Adipocyte (in vitro differentiated cells): ENCODE measurements around the gene CSNK1G2.

ENCODE experiments used
- DNase-seq: peaks from one replicate; pipeline ENCODE4 v3.0.0-alpha.2; 2015; ENCODE audit warnings: low read depth
- H3K27me3 ChIP-seq: replicated peaks from 2 replicates; pipeline ENCODE4 v1.7.0; 2013; ENCODE audit warnings: mild to moderate bottlenecking, low read length, moderate library complexity; ENCODE audit not compliant: control insufficient read depth, insufficient read depth
- H3K36me3 ChIP-seq: 2 replicates; pipeline ENCODE4 v1.7.0; 2013; ENCODE audit warnings: low read length, mild to moderate bottlenecking, moderate library complexity; ENCODE audit not compliant: control insufficient read depth, insufficient read depth, severe bottlenecking
- H3K4me1 ChIP-seq: 2 replicates; pipeline ENCODE4 v1.7.0; 2013; ENCODE audit warnings: mild to moderate bottlenecking, low read length, moderate library complexity; ENCODE audit not compliant: control insufficient read depth, insufficient read depth
- H3K4me3 ChIP-seq: 2 replicates; pipeline ENCODE4 v1.7.0; 2013; ENCODE audit warnings: mild to moderate bottlenecking, low read length, moderate library complexity
- H3K9ac ChIP-seq: 2 replicates; pipeline ENCODE4 v1.7.0; 2013; ENCODE audit warnings: mild to moderate bottlenecking, low read length, moderate library complexity
- H3K9me3 ChIP-seq: 2 replicates; pipeline ENCODE4 v1.7.0; 2013; ENCODE audit warnings: mild to moderate bottlenecking, low read length, moderate library complexity; ENCODE audit not compliant: control insufficient read depth

Gene CSNK1G2

DNA sequence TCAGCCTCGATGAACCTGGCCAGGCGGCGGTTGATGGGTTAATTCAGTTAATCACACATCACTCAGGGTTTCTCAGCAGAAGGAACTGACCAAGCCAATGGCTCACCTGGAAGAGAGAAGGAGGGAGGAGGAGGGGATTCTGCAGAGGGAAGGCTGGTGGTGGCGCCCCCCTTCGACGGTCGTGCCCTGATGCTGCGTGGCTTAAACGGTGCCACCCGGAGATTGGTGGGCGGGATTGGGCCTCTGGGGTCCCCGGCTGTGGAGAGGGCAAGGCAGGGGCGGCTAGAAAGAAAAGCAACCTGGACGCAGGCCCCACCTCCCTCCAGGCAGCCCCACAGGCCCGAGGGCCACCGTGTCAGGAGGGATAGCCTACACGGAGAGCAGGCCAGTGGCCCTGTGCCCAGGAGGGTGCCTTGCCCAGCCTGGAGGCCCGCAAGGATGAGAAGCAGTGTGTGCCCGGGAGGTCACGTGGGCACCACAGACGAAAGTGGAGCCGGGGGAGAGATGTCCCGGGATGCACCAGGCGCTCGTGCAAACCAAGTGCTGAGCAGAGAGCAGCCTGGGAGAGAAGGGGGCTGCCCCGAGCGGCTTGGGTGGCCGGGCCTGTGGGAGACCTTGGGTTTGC lies 16.0 kb downstream of the CSNK1G2 start:
- Histone ChIP-seq H3K36me3 (peaks cover 3% of the 10 kb centered on the region), H3K9me3 (no peaks in the 10 kb centered on the region), H3K27me3 (no peaks in the 10 kb centered on the region), H3K4me1 (no peaks in the 10 kb centered on the region), H3K9ac (no peak overlapping the region), H3K4me3 (no peak overlapping the region)
- no peak for DNase-seq

GRCh38 chr19:1957562-1958248 lies 16.7 kb downstream of the CSNK1G2 start:
- Histone ChIP-seq H3K4me1 (no peaks in the 10 kb centered on the region), H3K27me3 (no peaks in the 10 kb centered on the region), H3K4me3 (no peak overlapping the region), H3K9me3 (no peaks in the 10 kb centered on the region), H3K9ac (no peak overlapping the region), H3K36me3 (peaks cover 1% of the 10 kb centered on the region)
- no peak for DNase-seq

DNA sequence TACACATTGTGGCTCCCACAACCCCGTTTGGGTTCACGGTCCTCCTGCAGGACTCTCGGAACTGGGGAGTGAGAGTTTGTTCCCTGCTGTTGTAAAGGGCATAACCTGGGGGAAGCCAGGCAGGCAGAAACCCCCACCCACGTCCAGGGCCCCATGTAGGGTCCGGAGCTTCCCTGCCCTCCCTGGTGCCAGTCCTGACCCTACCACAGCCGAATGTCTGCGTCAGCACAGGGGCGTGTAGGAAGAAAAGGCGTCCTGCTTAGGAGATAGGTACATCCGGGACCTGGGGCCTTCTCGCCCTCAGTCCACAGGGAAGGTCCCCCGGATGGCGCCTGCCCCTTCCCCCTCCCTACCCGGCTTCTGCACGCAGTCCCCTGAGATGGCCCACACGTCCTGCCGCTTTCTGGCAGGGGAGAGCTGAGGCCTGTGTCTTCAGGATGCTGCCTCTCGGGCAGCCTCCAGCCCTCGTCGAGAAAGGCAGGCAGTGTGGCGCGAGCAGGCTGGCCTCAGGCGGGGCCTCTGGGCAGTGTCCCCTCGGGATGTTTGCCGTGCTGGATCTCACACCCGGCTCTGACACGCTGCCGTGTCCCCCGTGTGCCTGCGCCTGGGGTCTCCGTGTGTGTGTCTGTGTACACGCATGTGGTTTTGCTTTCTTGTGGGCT lies 19.1 kb downstream of the CSNK1G2 start:
- Histone ChIP-seq H3K4me3 (no peak overlapping the region), H3K27me3 (no peaks in the 10 kb centered on the region), H3K36me3 (peaks cover 4% of the 10 kb centered on the region), H3K9me3 (no peaks in the 10 kb centered on the region), H3K4me1 (no peaks in the 10 kb centered on the region), H3K9ac (no peak overlapping the region)
- no peak for DNase-seq

DNA sequence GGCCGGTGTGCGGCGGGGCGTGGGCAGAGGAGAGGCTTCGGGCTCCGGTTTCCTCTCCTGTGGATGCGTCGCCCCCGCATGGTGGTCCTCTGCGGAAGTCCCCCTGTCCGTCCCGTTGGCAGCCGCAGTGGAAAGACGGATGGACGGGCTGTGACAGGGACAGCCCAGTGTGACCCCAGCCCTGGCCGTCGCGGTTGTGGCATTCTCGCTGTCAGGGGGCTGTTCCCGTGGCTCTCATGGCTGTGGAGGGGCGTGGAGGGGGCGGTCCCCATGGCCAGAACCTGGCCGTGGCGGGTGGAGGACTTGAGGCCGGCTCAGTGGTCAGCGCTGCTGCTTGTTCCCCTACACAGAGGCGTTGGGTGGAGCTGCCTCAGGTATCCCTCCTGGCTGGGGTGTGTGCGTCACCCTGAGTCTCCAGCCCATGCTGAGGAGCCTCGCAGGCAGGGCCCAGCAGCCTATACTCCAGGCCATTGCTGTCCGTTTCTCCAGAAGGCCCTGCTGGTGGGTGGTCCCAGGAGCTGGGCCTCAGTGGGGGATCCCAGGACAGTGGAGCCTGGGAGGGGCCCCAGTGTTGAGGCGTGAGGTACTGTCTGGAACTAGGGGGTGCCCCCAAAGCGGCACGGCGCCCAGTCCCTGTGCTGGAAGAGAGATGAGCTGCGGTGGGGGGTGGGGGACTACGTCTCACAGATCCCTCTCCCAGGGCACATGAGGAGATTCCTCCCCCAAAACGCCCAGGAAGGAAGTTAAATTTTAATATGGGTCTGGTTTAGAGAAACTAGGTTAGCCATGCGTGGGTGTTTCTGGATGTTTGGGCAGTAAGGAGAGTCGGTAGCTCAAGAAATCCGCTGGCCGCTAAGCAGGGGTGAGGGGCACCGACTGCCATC lies 20.3 kb downstream of the CSNK1G2 start:
- no peaks in the 10 kb centered on the region for H3K27me3 ChIP-seq
- H3K9me3 ChIP-seq: no peaks in the 10 kb centered on the region
- H3K36me3 ChIP-seq: peaks cover 4% of the 10 kb centered on the region

DNA sequence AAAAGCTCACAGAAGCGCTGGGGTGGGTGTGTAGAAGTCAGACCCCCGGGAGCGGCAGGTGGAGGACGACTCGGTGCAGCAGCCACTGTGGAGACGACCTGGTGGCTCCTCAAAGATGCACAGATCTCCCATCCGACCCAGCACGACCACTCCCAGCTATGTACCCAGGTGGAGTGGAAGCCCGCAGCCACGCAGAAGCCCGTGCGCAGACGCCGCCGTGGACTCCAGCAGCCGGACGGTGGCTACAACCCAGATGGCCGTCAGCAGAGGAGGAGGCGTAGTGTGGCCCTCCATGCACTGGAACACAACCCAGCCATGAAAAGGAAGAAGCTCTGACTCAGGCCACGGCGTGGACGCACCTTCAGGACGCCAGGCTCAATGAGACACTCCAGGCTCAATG lies 21.7 kb downstream of the CSNK1G2 start:
- no peak for DNase-seq
- no peaks in the 10 kb centered on the region for H3K27me3 ChIP-seq
- no peak overlapping the region for H3K9ac ChIP-seq
- peaks cover 7% of the 10 kb centered on the region for H3K36me3 ChIP-seq
- H3K4me3 ChIP-seq: no peak overlapping the region
- no peaks in the 10 kb centered on the region for H3K9me3 ChIP-seq
- no peaks in the 10 kb centered on the region for H3K4me1 ChIP-seq

More for the DNA sequence above, 20.3 kb downstream of the CSNK1G2 start:
- H3K4me3 ChIP-seq: no peak overlapping the region
- H3K9ac ChIP-seq: no peak overlapping the region
- no peak for DNase-seq
- no peaks in the 10 kb centered on the region for H3K4me1 ChIP-seq

DNA sequence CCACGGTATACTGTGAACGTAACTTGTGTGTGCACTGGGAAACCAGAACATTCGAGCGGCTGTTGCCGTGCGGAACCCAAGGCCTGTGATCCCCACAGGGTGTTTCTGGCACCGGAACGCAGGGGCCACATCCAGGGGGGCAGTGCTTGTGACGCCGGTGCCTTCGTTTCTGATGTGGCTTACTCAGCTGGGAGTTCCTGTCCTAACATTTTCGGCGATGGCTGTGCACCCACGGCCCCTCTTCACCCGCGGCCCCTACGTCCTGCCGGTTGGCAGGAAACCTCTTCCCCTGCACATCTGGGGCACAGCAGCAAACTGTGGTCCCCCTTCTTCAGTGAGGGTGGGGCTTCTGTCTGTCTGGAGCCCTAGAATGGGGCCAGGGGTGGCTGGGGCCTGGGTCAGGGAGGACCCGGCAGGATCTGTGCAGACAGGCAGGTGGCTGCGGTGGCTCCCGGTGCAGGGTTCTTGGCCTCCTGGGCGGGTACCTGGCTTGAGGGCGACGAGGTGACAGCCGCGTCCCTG lies 26.2 kb downstream of the CSNK1G2 start:
- no peak for DNase-seq
- peaks cover 11% of the 10 kb centered on the region for H3K36me3 ChIP-seq
- H3K9ac ChIP-seq: no peak overlapping the region
- H3K4me1 ChIP-seq: no peaks in the 10 kb centered on the region
- no peaks in the 10 kb centered on the region for H3K27me3 ChIP-seq
- no peak overlapping the region for H3K4me3 ChIP-seq
- no peaks in the 10 kb centered on the region for H3K9me3 ChIP-seq

DNA sequence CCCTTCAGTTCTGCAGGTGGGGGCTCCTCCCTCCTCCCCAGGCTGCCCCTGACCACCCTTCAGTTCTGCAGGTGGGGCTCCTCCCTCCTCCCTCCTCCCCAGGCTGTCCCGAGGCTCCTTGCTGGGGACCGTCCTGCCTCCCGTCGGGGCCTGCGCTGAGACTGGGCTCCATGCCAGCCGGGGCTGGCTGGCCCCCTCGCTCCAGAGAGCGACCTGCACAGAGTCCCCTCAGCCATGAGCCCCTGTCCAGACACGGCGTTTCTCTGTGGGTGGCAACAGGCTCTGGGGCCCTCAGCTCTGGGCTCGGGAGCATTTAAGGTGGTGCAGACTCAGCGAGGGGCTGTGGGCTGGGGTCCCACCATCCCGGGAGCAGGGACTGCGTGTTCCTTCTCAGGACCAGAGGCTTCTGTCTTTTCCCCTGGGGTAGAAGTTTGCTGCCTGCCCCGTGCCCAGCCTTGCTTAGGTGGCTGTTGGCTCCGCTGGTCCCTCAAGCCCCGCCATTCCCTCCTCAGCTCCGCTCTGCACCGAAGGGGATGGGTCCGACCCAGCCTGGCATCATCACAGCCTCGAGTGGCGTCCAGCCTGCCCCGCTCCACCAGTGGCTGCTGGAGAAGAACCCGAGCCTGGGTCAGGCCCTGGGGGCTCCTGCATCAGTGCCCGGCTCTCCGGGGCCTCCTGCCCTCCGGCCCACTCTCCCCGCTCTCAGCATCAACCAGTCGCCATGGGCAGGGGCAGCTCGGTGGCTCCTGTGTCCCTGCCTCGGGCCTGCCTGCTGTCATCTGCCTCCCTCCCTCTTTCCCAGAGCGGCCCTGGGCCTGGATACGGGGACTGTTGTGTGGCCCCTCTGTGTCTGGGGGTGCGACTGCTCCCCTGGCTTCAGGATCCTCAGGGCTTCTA lies 27.6 kb downstream of the CSNK1G2 start:
- Histone ChIP-seq H3K4me1 (no peaks in the 10 kb centered on the region), H3K36me3 (peaks cover 7% of the 10 kb centered on the region), H3K4me3 (no peak overlapping the region), H3K27me3 (no peaks in the 10 kb centered on the region), H3K9me3 (no peaks in the 10 kb centered on the region), H3K9ac (no peak overlapping the region)
- DNase-seq: no peak

- DNase-seq: no peak
- H3K9me3 ChIP-seq: no peaks in the 10 kb centered on the region
- H3K36me3 ChIP-seq: peaks cover 7% of the 10 kb centered on the region
- H3K9ac ChIP-seq: no peak overlapping the region
- H3K4me1 ChIP-seq: no peaks in the 10 kb centered on the region
- H3K27me3 ChIP-seq: no peaks in the 10 kb centered on the region
- H3K4me3 ChIP-seq: no peak overlapping the region
Observed at GRCh38 chr19:1969176-1970002, 28.4 kb downstream of the CSNK1G2 start.

- no peaks in the 10 kb centered on the region for H3K4me1 ChIP-seq
- peaks cover 11% of the 10 kb centered on the region for H3K36me3 ChIP-seq
- no peak overlapping the region for H3K4me3 ChIP-seq
- H3K9me3 ChIP-seq: no peaks in the 10 kb centered on the region
- no peaks in the 10 kb centered on the region for H3K27me3 ChIP-seq
- no peak overlapping the region for H3K9ac ChIP-seq
- no peak for DNase-seq
Observed at GRCh38 chr19:1970003-1970805, 29.2 kb downstream of the CSNK1G2 start.
